DND-41 (cell line): ENCODE data around the gene DOC2B.

ENCODE experiments used
- ATAC-seq: fragments of 200-7000 bp; cut with Tn5 transposase; 3 replicates; pipeline ENCODE4 v1.9.1; 2021; ENCODE audit warnings: low read depth; ENCODE audit not compliant: insufficient read depth
- DNase-seq: peaks from one replicate; pipeline ENCODE4 v3.0.0-alpha.2; 2020
- H2AFZ ChIP-seq: 2 replicates; pipeline ENCODE4 v1.6.0; 2012; ENCODE audit warnings: low read depth, low read length
- H3K27ac ChIP-seq: 2 replicates; pipeline ENCODE4 v1.5.1; 2012; ENCODE audit warnings: low read length, inconsistent platforms
- H3K27me3 ChIP-seq: fragments of 200-600 bp; sonication (generic); 2 replicates; pipeline ENCODE4 v1.6.0; 2012; ENCODE audit warnings: low read length, mild to moderate bottlenecking, inconsistent platforms; ENCODE audit not compliant: insufficient read depth, poor library complexity
- H3K36me3 ChIP-seq: 2 replicates; pipeline ENCODE4 v1.5.1; 2012; ENCODE audit warnings: low read length, inconsistent platforms; ENCODE audit not compliant: insufficient read depth
- H3K4me1 ChIP-seq: 2 replicates; pipeline ENCODE4 v1.5.1; 2012; ENCODE audit warnings: mild to moderate bottlenecking, low read length; ENCODE audit not compliant: insufficient read depth
- H3K4me2 ChIP-seq: 2 replicates; pipeline ENCODE4 v1.6.0; 2012; ENCODE audit warnings: mild to moderate bottlenecking, moderate library complexity, low read length, inconsistent platforms; ENCODE audit not compliant: insufficient read depth
- H3K4me3 ChIP-seq, 2 experiments: fragments of 200-600 bp in 1 of 2; shearing (Covaris generic) in 1 of 2; 2 replicates each; pipeline ENCODE4 v1.5.1; 2012 to 2016; ENCODE audit warnings: inconsistent platforms in 2 of 2, low read length in 2 of 2, mild to moderate bottlenecking in 2 of 2, low read depth in 1 of 2, moderate library complexity in 1 of 2
- H3K79me2 ChIP-seq: 2 replicates; pipeline ENCODE4 v1.6.0; 2012; ENCODE audit warnings: low read length, inconsistent platforms; ENCODE audit not compliant: insufficient read depth
- H3K9ac ChIP-seq: 2 replicates; pipeline ENCODE4 v1.6.0; 2012; ENCODE audit warnings: low read depth, mild to moderate bottlenecking, inconsistent platforms, low read length, moderate library complexity
- H3K9me3 ChIP-seq: 2 replicates; pipeline ENCODE4 v1.5.1; 2012; ENCODE audit warnings: low read length, moderate library complexity, mild to moderate bottlenecking, inconsistent platforms; ENCODE audit not compliant: insufficient read depth, severe bottlenecking
- H4K20me1 ChIP-seq: 2 replicates; pipeline ENCODE4 v1.6.0; 2012; ENCODE audit warnings: low read length; ENCODE audit not compliant: insufficient read depth
- EZH2 ChIP-seq: IDR thresholded peaks from 3 replicates; pipeline ENCODE4 v1.6.1; 2012; ENCODE audit warnings: borderline replicate concordance, low read depth, mild to moderate bottlenecking, moderate library complexity, low read length, inconsistent platforms; ENCODE audit not compliant: severe bottlenecking
- TF ChIP-seq, protein P1 (sequence below): IDR thresholded peaks from 2 replicates; pipeline ENCODE4 v1.5.1; 2012; ENCODE audit warnings: borderline replicate concordance, low read length, moderate library complexity, mild to moderate bottlenecking; ENCODE audit not compliant: poor library complexity, severe bottlenecking; ENCODE audit errors: extremely low read depth

Gene DOC2B

DNA sequence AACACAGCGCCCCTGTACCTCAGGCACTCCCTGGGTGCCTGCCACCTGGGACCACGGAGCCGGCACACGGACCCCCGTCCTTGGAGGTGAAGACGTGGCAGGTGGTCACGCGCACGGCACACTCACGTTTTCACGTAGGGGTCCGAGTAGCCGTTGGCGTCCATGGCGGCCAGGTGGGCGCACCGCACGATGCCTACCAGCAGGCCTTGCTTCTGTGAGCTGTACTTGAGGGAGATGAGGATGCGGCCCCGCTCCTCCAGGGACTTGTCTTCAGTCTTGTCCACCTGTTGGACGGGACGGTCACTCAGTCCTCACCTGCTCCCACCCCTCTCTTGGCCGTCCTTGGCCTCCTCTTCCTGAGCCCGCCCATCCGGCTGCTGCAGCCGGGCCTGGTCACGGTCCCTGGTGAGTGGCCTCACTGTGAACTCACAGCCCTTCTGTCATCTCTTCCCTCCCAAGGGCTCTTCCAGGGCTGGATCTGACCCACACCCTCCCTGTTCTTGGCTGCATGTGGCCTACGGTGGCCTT lies 25.3 kb downstream of the DOC2B start:
- Histone ChIP-seq H2AFZ (no peak overlapping the region), H3K79me2 (no peaks in the 10 kb centered on the region), H3K27me3 (no peaks in the 10 kb centered on the region), H3K9me3 (no peaks in the 10 kb centered on the region), H3K36me3 (no peaks in the 10 kb centered on the region), H3K4me1 (no peaks in the 10 kb centered on the region), H3K27ac (no peak overlapping the region), H3K4me2 (no peak overlapping the region), H3K4me3 (no peak overlapping the region), H3K9ac (no peak overlapping the region), H4K20me1 (no peaks in the 10 kb centered on the region; the same call in 1 of the 2 replicates)
- DNase-seq (no peak), ATAC-seq (no peak)
- TF ChIP-seq EZH2: no peak
- TF ChIP-seq, protein P1, sequence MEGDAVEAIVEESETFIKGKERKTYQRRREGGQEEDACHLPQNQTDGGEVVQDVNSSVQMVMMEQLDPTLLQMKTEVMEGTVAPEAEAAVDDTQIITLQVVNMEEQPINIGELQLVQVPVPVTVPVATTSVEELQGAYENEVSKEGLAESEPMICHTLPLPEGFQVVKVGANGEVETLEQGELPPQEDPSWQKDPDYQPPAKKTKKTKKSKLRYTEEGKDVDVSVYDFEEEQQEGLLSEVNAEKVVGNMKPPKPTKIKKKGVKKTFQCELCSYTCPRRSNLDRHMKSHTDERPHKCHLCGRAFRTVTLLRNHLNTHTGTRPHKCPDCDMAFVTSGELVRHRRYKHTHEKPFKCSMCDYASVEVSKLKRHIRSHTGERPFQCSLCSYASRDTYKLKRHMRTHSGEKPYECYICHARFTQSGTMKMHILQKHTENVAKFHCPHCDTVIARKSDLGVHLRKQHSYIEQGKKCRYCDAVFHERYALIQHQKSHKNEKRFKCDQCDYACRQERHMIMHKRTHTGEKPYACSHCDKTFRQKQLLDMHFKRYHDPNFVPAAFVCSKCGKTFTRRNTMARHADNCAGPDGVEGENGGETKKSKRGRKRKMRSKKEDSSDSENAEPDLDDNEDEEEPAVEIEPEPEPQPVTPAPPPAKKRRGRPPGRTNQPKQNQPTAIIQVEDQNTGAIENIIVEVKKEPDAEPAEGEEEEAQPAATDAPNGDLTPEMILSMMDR: no peak

DNA sequence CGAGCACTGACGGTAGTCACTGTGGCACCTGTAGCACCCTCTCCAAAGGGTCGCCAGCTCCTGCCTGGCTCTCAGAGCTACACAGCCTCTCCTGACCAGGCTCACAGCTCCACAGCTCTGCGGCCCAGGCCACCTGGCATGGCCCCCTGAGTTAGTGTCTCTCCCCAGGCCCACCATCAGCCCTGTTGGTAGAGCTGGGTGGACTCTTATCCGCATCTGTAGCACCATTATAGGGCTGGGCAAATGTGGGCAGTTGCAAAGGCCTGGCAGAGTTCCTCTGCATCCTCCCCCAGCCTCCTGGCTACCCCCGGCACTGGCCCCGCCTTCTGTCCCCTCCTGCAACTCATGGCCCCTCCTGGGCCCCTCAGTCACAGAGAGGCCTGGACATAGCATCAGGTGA lies 25.9 kb downstream of the DOC2B start:
- ATAC-seq (no peak), DNase-seq (no peak)
- no peak for TF ChIP-seq EZH2
- TF ChIP-seq, protein P1: no peak
- no peaks in the 10 kb centered on the region for H3K27me3 ChIP-seq
- no peak overlapping the region for H3K4me2 ChIP-seq
- H4K20me1 ChIP-seq: no peaks in the 10 kb centered on the region; the same call in 1 of the 2 replicates
- no peaks in the 10 kb centered on the region for H3K4me1 ChIP-seq
- H2AFZ ChIP-seq: no peak overlapping the region
- H3K27ac ChIP-seq: no peak overlapping the region
- H3K4me3 ChIP-seq: no peak overlapping the region
- H3K9me3 ChIP-seq: no peaks in the 10 kb centered on the region
- H3K79me2 ChIP-seq: no peaks in the 10 kb centered on the region
- no peaks in the 10 kb centered on the region for H3K36me3 ChIP-seq
- H3K9ac ChIP-seq: no peak overlapping the region

DNA sequence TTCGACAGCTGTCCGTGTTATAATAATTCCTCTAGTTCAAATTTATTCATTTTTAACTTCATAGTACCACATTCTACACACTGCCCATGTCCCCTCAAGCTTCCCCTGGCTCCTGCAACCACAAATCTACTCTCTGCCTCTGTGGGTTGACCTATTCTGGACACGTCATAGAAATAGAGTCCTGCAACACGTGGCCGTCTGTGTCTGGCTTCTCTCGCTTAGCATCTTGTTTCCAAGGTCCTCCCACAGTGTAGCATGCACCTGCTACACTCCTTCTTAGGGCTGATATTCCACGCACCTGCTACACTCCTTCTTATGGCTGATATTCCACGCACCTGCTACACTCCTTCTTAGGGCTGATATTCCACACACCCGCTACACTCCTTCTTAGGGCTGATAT lies 27.6 kb downstream of the DOC2B start:
- no peak overlapping the region for H2AFZ ChIP-seq
- H3K27me3 ChIP-seq: no peaks in the 10 kb centered on the region
- H3K36me3 ChIP-seq: no peaks in the 10 kb centered on the region
- no peaks in the 10 kb centered on the region for H3K4me1 ChIP-seq
- ATAC-seq (no peak), DNase-seq (no peak)
- no peaks in the 10 kb centered on the region for H3K79me2 ChIP-seq
- no peak overlapping the region for H3K9ac ChIP-seq
- peaks cover 3% of the 10 kb centered on the region; the same call in 1 of the 2 replicates for H4K20me1 ChIP-seq
- TF ChIP-seq, protein P1: no peak
- no peak for TF ChIP-seq EZH2
- no peak overlapping the region for H3K4me3 ChIP-seq
- H3K9me3 ChIP-seq: no peaks in the 10 kb centered on the region
- H3K4me2 ChIP-seq: no peak overlapping the region
- no peak overlapping the region for H3K27ac ChIP-seq

DNA sequence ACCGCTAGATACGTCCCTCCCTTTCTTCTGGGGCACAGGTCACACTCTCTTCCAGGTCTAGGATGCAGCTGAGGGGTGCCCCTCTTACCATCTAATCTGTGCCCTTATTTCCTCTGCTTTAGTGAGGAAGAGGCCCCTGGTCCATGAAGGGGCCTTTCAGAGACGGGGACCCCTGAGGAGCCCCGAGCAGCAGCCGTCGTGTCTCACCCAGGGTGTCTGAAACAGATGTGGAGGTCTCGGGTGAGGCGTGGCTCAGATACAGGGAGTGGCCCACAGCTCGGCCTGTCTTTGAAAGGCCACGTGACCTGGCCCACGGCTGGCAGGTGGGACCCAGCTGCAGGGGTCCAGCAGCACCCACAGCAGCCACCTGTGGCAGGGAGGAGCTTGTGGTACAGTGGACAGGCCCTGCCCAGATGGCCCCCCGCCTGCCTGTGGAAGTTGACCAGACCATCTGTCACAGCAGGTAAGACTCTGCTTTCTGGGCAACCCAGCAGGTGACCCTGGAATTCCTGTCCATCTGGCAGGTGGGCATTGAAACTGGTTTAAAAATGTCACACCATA lies 28.5 kb downstream of the DOC2B start:
- no peak for ATAC-seq
- no peaks in the 10 kb centered on the region for H3K9me3 ChIP-seq
- H3K27me3 ChIP-seq: no peaks in the 10 kb centered on the region

More for the DNA sequence above, 28.5 kb downstream of the DOC2B start:
- H2AFZ ChIP-seq: no peak overlapping the region
- H3K27ac ChIP-seq: no peak overlapping the region
- H3K4me3 ChIP-seq: no peak overlapping the region
- TF ChIP-seq, protein P1: no peak
- TF ChIP-seq EZH2: no peak
- peaks cover 3% of the 10 kb centered on the region; the same call in 1 of the 2 replicates for H4K20me1 ChIP-seq
- no peak overlapping the region for H3K4me2 ChIP-seq
- no peak for DNase-seq
- no peaks in the 10 kb centered on the region for H3K4me1 ChIP-seq
- no peaks in the 10 kb centered on the region for H3K36me3 ChIP-seq
- H3K79me2 ChIP-seq: no peaks in the 10 kb centered on the region
- H3K9ac ChIP-seq: no peak overlapping the region
